H1 (cell line): ENCODE measurements around the gene HSPA1A. TPM values are rescaled to one million over a fixed set of nuclear protein-coding genes. Genes with fewer than 3 reads are reported as not detected.

Source experiments
- CTCF ChIA-PET: fragments of 300-600 bp; sonication (Branson Sonifier 250); formaldehyde crosslinking; loops from one replicate; lab custom pipeline; 2021; ENCODE audit not compliant: partially characterized antibody; lab: Charles Lee
- POLR2A ChIA-PET: fragments of 300-600 bp; sonication (Branson Sonifier 250); formaldehyde crosslinking; loops from one replicate; lab custom pipeline; 2021; ENCODE audit warnings: inconsistent platforms; ENCODE audit not compliant: partially characterized antibody; lab: Charles Lee
- DNase-seq, 2 experiments: peaks; one replicate each; pipeline versions ENCODE4 v3.0.0 to v3.0.0-alpha.2; 2010 to 2022; ENCODE audit warnings: low spot score in 2 of 2, low read depth in 1 of 2, mixed read lengths in 1 of 2
- FAIRE-seq: peaks from 2 replicates; lab custom pipeline; 2011; peaks lifted over from hg19 to GRCh38; lab: Jason Lieb, UNC
- H2AFZ ChIP-seq: 2 replicates; pipeline ENCODE4 v1.8.1; 2012; ENCODE audit warnings: low read length, inconsistent platforms
- H2AK5ac ChIP-seq: 2 replicates; pipeline ENCODE4 v1.6.1; 2013; ENCODE audit warnings: low read depth, low read length
- H2BK120ac ChIP-seq: replicated peaks from 2 replicates; pipeline ENCODE3; 2013; ENCODE audit warnings: low read depth, low read length, inconsistent platforms
- H2BK12ac ChIP-seq: 2 replicates; pipeline ENCODE4 v1.6.1; 2013; ENCODE audit warnings: low read depth, low read length
- H2BK15ac ChIP-seq: 2 replicates; pipeline ENCODE4 v1.6.1; 2013; ENCODE audit warnings: low read length
- H2BK20ac ChIP-seq: 2 replicates; pipeline ENCODE4 v1.6.1; 2013; ENCODE audit warnings: low read length
- H2BK5ac ChIP-seq: 2 replicates; pipeline ENCODE4 v1.6.1; 2013; ENCODE audit warnings: low read depth, low read length
- H3K14ac ChIP-seq: 2 replicates; pipeline ENCODE4 v1.6.1; 2013; ENCODE audit warnings: inconsistent platforms; ENCODE audit not compliant: insufficient read length
- H3K18ac ChIP-seq: 2 replicates; pipeline ENCODE4 v1.6.1; 2013; ENCODE audit warnings: low read length; ENCODE audit errors: extremely low read depth
- H3K23ac ChIP-seq: 2 replicates; pipeline ENCODE4 v1.6.1; 2013; ENCODE audit warnings: inconsistent platforms; ENCODE audit not compliant: insufficient read length
- H3K23me2 ChIP-seq: 2 replicates; pipeline ENCODE4 v1.6.1; 2013; ENCODE audit warnings: low read depth, low read length
- H3K27ac ChIP-seq: 2 replicates; pipeline ENCODE4 v1.6.1; 2011; ENCODE audit warnings: low read depth, low read length, inconsistent platforms
- H3K27me3 ChIP-seq, 4 experiments: replicated peaks in 1 of 4; 1 replicate in 1 of 4; 2 replicates in 3 of 4; pipeline versions ENCODE4 v1.6.1 to v1.8.1; 2011 to 2013; ENCODE audit warnings: low read length in 3 of 4, mild to moderate bottlenecking in 3 of 4, inconsistent platforms in 2 of 4, mixed read lengths in 2 of 4, moderate library complexity in 1 of 4; ENCODE audit not compliant: control insufficient read depth in 3 of 4, insufficient read depth in 3 of 4; ENCODE audit errors: extremely low read depth in 1 of 4
- H3K36me3 ChIP-seq, 4 experiments: 2 replicates each; pipeline versions ENCODE4 v1.6.1 to v1.8.1; 2011 to 2013; ENCODE audit warnings: mild to moderate bottlenecking in 4 of 4, low read length in 3 of 4, moderate library complexity in 2 of 4, control low read depth in 1 of 4, inconsistent platforms in 1 of 4; ENCODE audit not compliant: insufficient read depth in 4 of 4, control insufficient read depth in 2 of 4
- H3K4ac ChIP-seq: replicated peaks from 2 replicates; pipeline ENCODE3; 2013; ENCODE audit warnings: low read length, low read depth, mixed read lengths, inconsistent platforms; ENCODE audit not compliant: insufficient read length
- H3K4me1 ChIP-seq, 4 experiments: replicated peaks in 1 of 4; 1 replicate in 1 of 4; 2 replicates in 3 of 4; pipeline versions ENCODE4 v1.6.1 to v1.8.1; 2011 to 2013; ENCODE audit warnings: low read length in 3 of 4, inconsistent platforms in 2 of 4, mixed read lengths in 1 of 4; ENCODE audit not compliant: insufficient read depth in 4 of 4, control insufficient read depth in 3 of 4
- H3K4me2 ChIP-seq, 2 experiments: 2 replicates each; pipeline versions ENCODE4 v1.6.1 to v1.8.1; 2011 to 2013; ENCODE audit warnings: low read depth in 2 of 2, low read length in 2 of 2, control low read depth in 1 of 2, inconsistent platforms in 1 of 2, mild to moderate bottlenecking in 1 of 2; ENCODE audit not compliant: insufficient read depth in 1 of 2
- H3K4me3 ChIP-seq, 4 experiments: fragments of 200-600, 300-600 bp in 1 of 4; sonication (generic), shearing (Covaris generic), sonication (Bioruptor Twin) in 1 of 4; 2 replicates each; pipeline versions ENCODE4 v1.5.1 to v1.8.1; 2011 to 2016; ENCODE audit warnings: low read length in 4 of 4, low read depth in 3 of 4, control low read depth in 2 of 4, inconsistent platforms in 2 of 4, mild to moderate bottlenecking in 2 of 4, mixed read lengths in 1 of 4, moderate library complexity in 1 of 4; ENCODE audit not compliant: insufficient read depth in 2 of 4; ENCODE audit errors: extremely low read depth in 1 of 4
- H3K56ac ChIP-seq: replicated peaks from 2 replicates; pipeline ENCODE3; 2013; ENCODE audit warnings: low read depth, mild to moderate bottlenecking, mixed read lengths, low read length, inconsistent platforms; ENCODE audit not compliant: insufficient read length
- H3K79me1 ChIP-seq: 2 replicates; pipeline ENCODE4 v1.6.1; 2013; ENCODE audit warnings: low read depth, low read length, control low read depth
- H3K79me2 ChIP-seq, 2 experiments: 2 replicates each; pipeline versions ENCODE4 v1.6.1 to v1.8.1; 2012 to 2013; ENCODE audit warnings: low read length in 2 of 2, mild to moderate bottlenecking in 2 of 2, inconsistent platforms in 1 of 2; ENCODE audit not compliant: insufficient read depth in 2 of 2, control insufficient read depth in 1 of 2
- H3K9ac ChIP-seq, 4 experiments: replicated peaks in 1 of 4; 1 replicate in 1 of 4; 2 replicates in 3 of 4; pipeline versions ENCODE4 v1.6.1 to v1.8.1; 2011 to 2013; ENCODE audit warnings: low read depth in 3 of 4, low read length in 3 of 4, control low read depth in 2 of 4, mild to moderate bottlenecking in 2 of 4, moderate library complexity in 2 of 4, inconsistent platforms in 1 of 4; ENCODE audit errors: extremely low read depth in 1 of 4
- H3K9me3 ChIP-seq, 2 experiments: 2 replicates each; pipeline versions ENCODE4 v1.6.1 to v1.8.1; 2012 to 2013; ENCODE audit warnings: mild to moderate bottlenecking in 2 of 2, moderate library complexity in 2 of 2, control low read depth in 1 of 2, inconsistent platforms in 1 of 2, low read depth in 1 of 2, low read length in 1 of 2, mixed read lengths in 1 of 2; ENCODE audit not compliant: insufficient read depth in 2 of 2
- H4K20me1 ChIP-seq, 2 experiments: replicated peaks in 1 of 2; 2 replicates each; pipeline versions ENCODE3 to v1.8.1; 2011 to 2013; ENCODE audit warnings: inconsistent platforms in 2 of 2, low read length in 2 of 2, mild to moderate bottlenecking in 1 of 2; ENCODE audit not compliant: insufficient read depth in 2 of 2, control insufficient read depth in 1 of 2
- H4K5ac ChIP-seq: 2 replicates; pipeline ENCODE4 v1.6.1; 2013; ENCODE audit warnings: low read length, low read depth, mixed read lengths, inconsistent platforms; ENCODE audit not compliant: insufficient read length
- H4K8ac ChIP-seq: 2 replicates; pipeline ENCODE4 v1.8.0; 2013; ENCODE audit warnings: mild to moderate bottlenecking, moderate library complexity, low read length, inconsistent platforms; ENCODE audit not compliant: insufficient read depth; ENCODE audit errors: extremely low read depth
- H4K91ac ChIP-seq: replicated peaks from 2 replicates; pipeline ENCODE3; 2013; ENCODE audit warnings: low read length, mixed read lengths, inconsistent platforms; ENCODE audit not compliant: insufficient read length
- BCL11A ChIP-seq, 2 experiments: IDR thresholded peaks; one replicate each; pipeline ENCODE4 v1.6.1; 2011; ENCODE audit warnings: low read depth in 2 of 2, low read length in 2 of 2, mild to moderate bottlenecking in 2 of 2
- BRCA1 ChIP-seq: IDR thresholded peaks from 2 replicates; pipeline ENCODE4 v1.6.1; 2012; ENCODE audit warnings: low read depth, low read length, improper control_type of control experiment
- CHD2 ChIP-seq: IDR thresholded peaks from 2 replicates; pipeline ENCODE4 v1.6.1; 2012; ENCODE audit warnings: low read length, improper control_type of control experiment
- MAFK ChIP-seq: IDR thresholded peaks from 2 replicates; pipeline ENCODE4 v1.6.1; 2012; ENCODE audit warnings: low read depth, mild to moderate bottlenecking, improper control_type of control experiment, low read length
- PHF8 ChIP-seq: fragments of 200-600 bp; sonication (generic); conservative IDR thresholded peaks from 2 replicates; pipeline ENCODE4 v1.7.1; 2012; ENCODE audit warnings: low read depth, mild to moderate bottlenecking, inconsistent platforms, low read length, moderate library complexity
- POLR2A ChIP-seq, 2 experiments: IDR thresholded peaks; 1 replicate in 1 of 2; 2 replicates in 1 of 2; pipeline ENCODE4 v1.6.1; 2011; ENCODE audit warnings: low read depth in 2 of 2, low read length in 2 of 2, mild to moderate bottlenecking in 2 of 2; ENCODE audit errors: control extremely low read depth in 1 of 2
- POLR2AphosphoS5 ChIP-seq: IDR thresholded peaks from 2 replicates; pipeline ENCODE4 v1.6.1; 2011; ENCODE audit warnings: low read depth, low read length
- SIRT6 ChIP-seq: IDR thresholded peaks from one replicate; pipeline ENCODE4 v1.7.1; 2012; ENCODE audit warnings: low read length, inconsistent platforms
- SP4 ChIP-seq: IDR thresholded peaks from 2 replicates; pipeline ENCODE4 v1.6.1; 2012; ENCODE audit warnings: low read length, inconsistent platforms
- TAF1 ChIP-seq: IDR thresholded peaks from 2 replicates; pipeline ENCODE4 v1.6.1; 2011; ENCODE audit warnings: mild to moderate bottlenecking, low read depth, low read length
- TAF7 ChIP-seq: optimal IDR thresholded peaks from 2 replicates; pipeline ENCODE3; 2011; ENCODE audit warnings: low read depth, mild to moderate bottlenecking, inconsistent platforms, low read length, moderate library complexity, borderline replicate concordance
- WGBS, 2 experiments: shearing (Covaris generic) in 1 of 2; methylation state at CpG; one replicate each; pipeline versions ENCODE4 v1.1.6 to v1.1.7; 2013 to 2015; ENCODE audit warnings: low lambda C conversion rate in 2 of 2, mixed read lengths in 2 of 2, inconsistent platforms in 1 of 2, low coverage in 1 of 2, missing lambda C conversion rate in 1 of 2; ENCODE audit not compliant: insufficient replicate concordance in 2 of 2, insufficient coverage in 1 of 2, insufficient read length in 1 of 2; ENCODE audit errors: extremely low coverage in 1 of 2, missing lambda C conversion rate in 1 of 2; 5-methylcytosine and 5-hydroxymethylcytosine counted together
- polyA plus RNA-seq, 7 experiments: library from polyadenylated mRNA; depleted of rRNA in 3 of 7; stranded (reverse) in 5 of 7; unstranded in 2 of 7; fragments of >200 nt in 5 of 7; fragments of 200-250 nt in 2 of 7; gene quantifications; 1 replicate in 5 of 7; 2 replicates in 1 of 7; 4 replicates in 1 of 7; pipeline versions ENCODE4 v1.2.1 to v1.2.3, GENCODE V29; 2011 to 2013; ENCODE audit warnings: missing spikeins in 2 of 7, mixed read lengths in 2 of 7
- total RNA-seq: library from RNA; stranded (reverse); fragmentation: NEBNext Ultra II Directional; extraction: Animal tissue kit (Norgen Biotek cat#: 25700); gene quantifications from 2 replicates; pipeline ENCODE4 v1.2.1, GENCODE V29; 2021
- TF ChIP-seq, protein P1 (sequence below): IDR thresholded peaks from 2 replicates; pipeline ENCODE4 v1.6.1; 2012; ENCODE audit warnings: inconsistent platforms

Gene HSPA1A
- total and polyA plus RNA-seq, 2 of the 8 experiments (the other 6 are each of a cell fraction or from before 2014, with no cell fraction given), result 40.7 to 54.0 TPM

DNA sequence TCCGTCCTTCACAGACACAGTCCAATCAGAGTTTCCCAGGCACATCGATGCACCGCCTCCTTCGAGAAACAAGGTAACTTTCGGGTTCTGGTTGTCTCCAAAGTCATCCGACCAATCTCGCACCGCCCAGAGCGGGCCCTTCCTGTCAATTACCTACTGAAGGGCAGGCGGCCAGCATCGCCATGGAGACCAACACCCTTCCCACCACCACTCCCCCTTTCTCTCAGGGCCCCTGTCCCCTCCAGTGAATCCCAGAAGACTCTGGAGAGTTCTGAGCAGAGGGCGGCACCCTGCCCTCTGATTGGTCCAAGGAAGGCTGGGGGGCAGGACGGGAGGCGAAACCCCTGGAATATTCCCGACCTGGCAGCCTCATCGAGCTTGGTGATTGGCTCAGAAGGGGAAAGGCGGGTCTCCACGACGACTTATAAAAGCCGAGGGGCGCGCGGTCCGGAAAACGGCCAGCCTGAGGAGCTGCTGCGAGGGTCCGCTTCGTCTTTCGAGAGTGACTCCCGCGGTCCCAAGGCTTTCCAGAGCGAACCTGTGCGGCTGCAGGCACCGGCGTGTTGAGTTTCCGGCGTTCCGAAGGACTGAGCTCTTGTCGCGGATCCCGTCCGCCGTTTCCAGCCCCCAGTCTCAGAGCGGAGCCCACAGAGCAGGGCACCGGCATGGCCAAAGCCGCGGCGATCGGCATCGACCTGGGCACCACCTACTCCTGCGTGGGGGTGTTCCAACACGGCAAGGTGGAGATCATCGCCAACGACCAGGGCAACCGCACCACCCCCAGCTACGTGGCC lies 12.1 kb downstream of the HSPA1A start, which contains the start of gene HSPA1B:
HSPA1B (plus strand) TSS at position 453 of the 794 bp plus-strand sequence; CDS start at position 666, 213 bp downstream.
- H3K27me3 ChIP-seq, result no peaks in the 10 kb centered on the region
- peaks cover 13% of the 10 kb centered on the region for H3K23me2 ChIP-seq
- peak within 1 kb of the TSS; percentile 2; the same call in 1 of the 2 replicates for H2BK20ac ChIP-seq
- no peaks in the 10 kb centered on the region for H3K36me3 ChIP-seq
- no peak within 1 kb of the TSS for H3K56ac ChIP-seq
- no peak within 1 kb of the TSS for H3K14ac ChIP-seq
- peaks cover 5 to 12% (median 9%) of the 10 kb centered on the region in 4 experiments; a peak in 6 of 7 replicates for H3K4me1 ChIP-seq
- DNase-seq (peak; percentile 98), FAIRE-seq (no peak)
- no peaks in the 10 kb centered on the region for H3K9me3 ChIP-seq
- H3K4me2 ChIP-seq, result peak within 1 kb of the TSS; percentile 87 to 100
- peak within 1 kb of the TSS; percentile 92 for H2BK5ac ChIP-seq
- no peak within 1 kb of the TSS for H2AK5ac ChIP-seq
- CTCF ChIA-PET, result interaction anchor here (0.6 to 2.6 kb wide), 9 partner anchors 11 to 138 kb away, joined by 3 to 12 read pairs (median 4); partner anchors contain the start of genes LSM2 and VARS1
- POLR2A ChIA-PET, result interaction anchor here (0.7 to 10.9 kb wide), 54 partner anchors 8 to 352 kb away, joined by 3 to 136 read pairs (median 4); partner anchors contain the start of genes ABHD16A, APOM, BAG6 and C6orf47
- no peak within 1 kb of the TSS for H4K8ac ChIP-seq
- peak within 1 kb of the TSS; percentile 77 for H3K27ac ChIP-seq
- peak within 1 kb of the TSS; percentile 16 for H3K4ac ChIP-seq
- H2AFZ ChIP-seq, result peak within 1 kb of the TSS; percentile 54; the same call in 1 of the 2 replicates
- peak within 1 kb of the TSS; percentile 78 for H4K5ac ChIP-seq
- peaks cover 2% of the 10 kb centered on the region; the same call in 1 of the 2 replicates for H3K79me1 ChIP-seq
- H2BK120ac ChIP-seq, result no peak within 1 kb of the TSS
- peak within 1 kb of the TSS; percentile 55 to 75 (median 72) for H3K4me3 ChIP-seq
- H2BK12ac ChIP-seq, result peak within 1 kb of the TSS; percentile 84; the same call in 1 of the 2 replicates
- H3K9ac ChIP-seq, result peak within 1 kb of the TSS; percentile 63 to 79 (median 64)
- peaks cover 0 to 23% of the 10 kb centered on the region in 2 experiments; a peak in 2 of 4 replicates for H3K79me2 ChIP-seq
- H3K23ac ChIP-seq, result no peak within 1 kb of the TSS
- peak within 1 kb of the TSS; percentile 93 for H3K18ac ChIP-seq
- peak within 1 kb of the TSS; percentile 41 for H4K91ac ChIP-seq
- H4K20me1 ChIP-seq, result peaks cover 0 to 3% of the 10 kb centered on the region in 2 experiments
- peak within 1 kb of the TSS; percentile 92; the same call in 1 of the 2 replicates for H2BK15ac ChIP-seq
- WGBS, 2 experiments, result 1% methylated on average over 45 of the region's 56 CpGs; no CpG with 5 or more reads in 1 of the 2 experiments
- peak; percentile 52; the same call in 1 of the 2 replicates for TF ChIP-seq SP4
- TF ChIP-seq CHD2, result peak; percentile 38; the same call in 1 of the 2 replicates
- TF ChIP-seq POLR2AphosphoS5, result peak; percentile 100
- peak; percentile 98 for TF ChIP-seq TAF1
- TF ChIP-seq MAFK, result no peak
- TF ChIP-seq SIRT6, result no peak
- peak; percentile 83 for TF ChIP-seq TAF7
- TF ChIP-seq PHF8, result peak; percentile 86
- TF ChIP-seq, protein P1, sequence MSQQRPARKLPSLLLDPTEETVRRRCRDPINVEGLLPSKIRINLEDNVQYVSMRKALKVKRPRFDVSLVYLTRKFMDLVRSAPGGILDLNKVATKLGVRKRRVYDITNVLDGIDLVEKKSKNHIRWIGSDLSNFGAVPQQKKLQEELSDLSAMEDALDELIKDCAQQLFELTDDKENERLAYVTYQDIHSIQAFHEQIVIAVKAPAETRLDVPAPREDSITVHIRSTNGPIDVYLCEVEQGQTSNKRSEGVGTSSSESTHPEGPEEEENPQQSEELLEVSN, result peak; percentile 58
- no peak for TF ChIP-seq BCL11A (IDR thresholded peaks at IDR 0.05; ENCODE audit: low read depth in 2 of 2, low read length in 2 of 2)
- no peak for TF ChIP-seq BRCA1
- peak; percentile 99 to 100 for TF ChIP-seq POLR2A (IDR thresholded peaks at IDR 0.05; ENCODE audit: control extremely low read depth in 1 of 2, low read depth in 2 of 2, low read length in 2 of 2)
